Measurements from ENCODE around the gene RIN2. TPM values are rescaled to one million over a fixed set of nuclear protein-coding genes. Genes with fewer than 3 reads are reported as not detected.

RIN2 gene
- total and polyA plus RNA-seq, 2 of the 4 experiments (the other 2 are of a cell fraction) = 16.1 to 72.2 TPM

DNA sequence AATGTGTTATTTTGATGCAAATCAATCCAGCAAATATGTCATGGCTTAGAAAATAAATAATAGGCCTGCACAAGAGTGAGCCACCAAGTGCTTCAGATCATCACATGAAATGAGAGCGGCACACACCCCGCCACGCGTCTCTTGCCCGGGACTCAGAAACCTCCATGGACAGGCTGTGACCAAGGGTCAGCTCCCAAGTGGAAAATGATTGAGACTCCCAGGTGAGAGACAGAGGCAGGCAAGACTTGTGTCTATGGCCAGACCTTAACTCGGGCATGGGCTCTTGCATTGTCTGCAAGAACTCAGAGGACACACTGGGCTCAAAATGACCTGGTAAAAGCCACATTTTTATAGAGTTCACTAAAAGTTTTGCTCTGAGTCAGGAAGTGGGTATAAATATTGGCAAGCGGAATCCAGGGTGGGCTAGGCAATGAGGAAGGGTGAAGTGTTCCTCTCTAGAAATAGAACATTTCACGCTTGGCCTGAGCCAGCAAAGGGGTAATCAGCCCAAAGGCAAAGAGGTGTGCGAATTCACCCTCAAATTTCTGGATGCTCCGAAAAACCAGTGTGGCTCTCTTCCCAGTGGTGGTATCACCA is 30.7 kb upstream of the RIN2 start:
- Histone ChIP-seq H3K23ac (ENCODE audit: low read depth, low read length) (no peak overlapping the region), H2AFZ (replicated peaks; ENCODE audit: low read length, poor library complexity) (no peak overlapping the region), H3K27ac (ENCODE audit: insufficient read depth, low read length) (no peak overlapping the region), H2AK5ac (ENCODE audit: low read depth, low read length) (no peak overlapping the region), H4K20me1 (ENCODE audit: insufficient read depth, low read length) (no peaks in the 10 kb centered on the region), H2BK20ac (ENCODE audit: low read depth, low read length) (no peak overlapping the region), H4K8ac (ENCODE audit: low read depth in 2 of 2, low read length in 2 of 2) (no peak overlapping the region), H3K56ac (ENCODE audit: extremely low read depth, insufficient read depth, low read length) (no peak overlapping the region), H3K4ac (ENCODE audit: low read depth, low read length) (no peak overlapping the region), H3K9ac (ENCODE audit: low read depth, low read length) (no peak overlapping the region), H3K9me1 (ENCODE audit: insufficient read depth, low read length) (no peaks in the 10 kb centered on the region), H3K4me1 (ENCODE audit: control insufficient read depth, insufficient read depth, low read length) (no peaks in the 10 kb centered on the region), H3K9me3 (ENCODE audit: control insufficient read depth, insufficient read depth, low read length) (no peaks in the 10 kb centered on the region), H2BK15ac (ENCODE audit: low read depth, low read length) (no peak overlapping the region), H3K18ac (ENCODE audit: low read depth, low read length) (no peak overlapping the region), H3K27me3 (ENCODE audit: control insufficient read depth, insufficient read depth, low read length) (peaks cover 5% of the 10 kb centered on the region), H3K36me3 (ENCODE audit: control insufficient read depth, insufficient read depth, low read length) (no peaks in the 10 kb centered on the region), H4K91ac (ENCODE audit: insufficient read depth, low read depth, low read length) (no peak overlapping the region), H2AK9ac (replicated peaks; ENCODE audit: low read depth, low read length, poor library complexity) (no peak overlapping the region), H2BK120ac (ENCODE audit: low read depth, low read length) (no peak overlapping the region), H3K79me1 (ENCODE audit: low read depth in 1 of 2, low read length in 2 of 2) (no peaks in the 10 kb centered on the region), H4K5ac (ENCODE audit: low read depth, low read length) (no peak overlapping the region), H3K14ac (replicated peaks; ENCODE audit: low read depth, low read length) (no peak overlapping the region), H3K4me2 (ENCODE audit: low read depth, low read length) (no peak overlapping the region), H2BK5ac (ENCODE audit: low read depth, low read length, poor library complexity, severe bottlenecking) (no peak overlapping the region), H3K4me3 (ENCODE audit: insufficient read depth, low read depth, low read length) (no peak overlapping the region)
- ChIA-PET CTCF (no interaction called here), POLR2A (ENCODE audit: unreplicated experiment) (no interaction called here)
- in situ Hi-C loops (cut with MboI; ENCODE audit: low sequenced_read_pairs) = no loop called here
- no peak for DNase-seq
- ATAC-seq (ENCODE audit: low read depth) = no peak
- 98% methylated on average over 8 of the region's 10 CpGs; no CpG with 5 or more reads in 1 of the 2 experiments for WGBS, 2 experiments (ENCODE audit: extremely low coverage in 2 of 2, insufficient read length in 1 of 2)
- BruUV-seq (replicated peaks) = no TSS peak
- dilution Hi-C loops (cut with HindIII; ENCODE audit: low sequenced_read_pairs, unreplicated experiment) = no loop called here
- TF ChIP-seq MAFK (IDR thresholded peaks at IDR 0.05; ENCODE audit: low read depth, low read length) = no peak
- no peak for TF ChIP-seq RAD21 (IDR thresholded peaks at IDR 0.05; ENCODE audit: low read length)
- no peak for TF ChIP-seq MXI1 (IDR thresholded peaks at IDR 0.05; ENCODE audit: borderline replicate concordance, low read depth, low read length)
- TF ChIP-seq RFX5 (IDR thresholded peaks at IDR 0.05; ENCODE audit: low read depth, low read length) = no peak
- no peak for TF ChIP-seq USF2 (IDR thresholded peaks at IDR 0.05; ENCODE audit: low read depth, low read length)
- no peak for TF ChIP-seq CTCF (conservative IDR thresholded peaks at IDR 0.05; ENCODE audit: low read depth, low read length)
- TF ChIP-seq POLR2A (IDR thresholded peaks at IDR 0.05; ENCODE audit: low read depth, low read length) = no peak
- TF ChIP-seq ELK1 (IDR thresholded peaks at IDR 0.05; ENCODE audit: borderline replicate concordance, low read depth, low read length) = no peak
- no peak for TF ChIP-seq NFE2L2 (IDR thresholded peaks at IDR 0.05; ENCODE audit: low read depth, low read length)
- no peak for TF ChIP-seq CHD1 (IDR thresholded peaks at IDR 0.05; ENCODE audit: low read depth, low read length)
- TF ChIP-seq BHLHE40 (IDR thresholded peaks at IDR 0.05; ENCODE audit: low read depth, low read length) = no peak
- intact Hi-C loops (cut with micrococcal nuclease) = no loop called here

Measured in IMR-90 (cell line).